Measurements from ENCODE around the gene ADAP1.

GRCh38 chr7:966291-967069 is 12.0 kb upstream of the ADAP1 start:
- TF ChIP-seq SUZ12 (IDR thresholded peaks at IDR 0.05; ENCODE audit: extremely low read depth, insufficient read depth, insufficient read length) (no peak), YY1 (IDR thresholded peaks at IDR 0.05; ENCODE audit: insufficient read depth, insufficient read length) (no peak)

All from NT2/D1 (cell line).